ENCODE results near the gene DENND5B. TPM values are rescaled to one million over a fixed set of nuclear protein-coding genes. Genes with fewer than 3 reads are reported as not detected.

Gene DENND5B
- total and polyA plus RNA-seq, 2 of the 4 experiments (the other 2 are of a cell fraction) = 5.5 to 13.4 TPM

GRCh38 chr12:31622038-31622437 lies 31.1 kb upstream of the DENND5B start:
- ChIA-PET CTCF (interaction anchor here (0.6 to 1.3 kb wide), 2 partner anchors 199 to 219 kb away, joined by 3 to 5 read pairs; no protein-coding TSS in a partner anchor), POLR2A (ENCODE audit: unreplicated experiment) (no interaction called here)
- H3K36me3 ChIP-seq (ENCODE audit: control insufficient read depth, insufficient read depth, low read length) = no peaks in the 10 kb centered on the region
- H3K79me1 ChIP-seq (ENCODE audit: low read depth in 1 of 2, low read length in 2 of 2) = no peaks in the 10 kb centered on the region
- BruUV-seq (replicated peaks) = no TSS peak
- H4K91ac ChIP-seq (ENCODE audit: insufficient read depth, low read depth, low read length) = no peak overlapping the region
- H4K8ac ChIP-seq (ENCODE audit: low read depth in 2 of 2, low read length in 2 of 2) = no peak overlapping the region
- in situ Hi-C loops (cut with MboI; ENCODE audit: low sequenced_read_pairs) = no loop called here
- no peak overlapping the region for H4K5ac ChIP-seq (ENCODE audit: low read depth, low read length)
- no peaks in the 10 kb centered on the region for H3K4me1 ChIP-seq (ENCODE audit: control insufficient read depth, insufficient read depth, low read length)
- ATAC-seq (ENCODE audit: low read depth) (no peak), DNase-seq (no peak)
- dilution Hi-C loops (cut with HindIII; ENCODE audit: low sequenced_read_pairs, unreplicated experiment) = no loop called here
- no peak overlapping the region for H3K4ac ChIP-seq (ENCODE audit: low read depth, low read length)
- H3K14ac ChIP-seq (replicated peaks; ENCODE audit: low read depth, low read length) = no peak overlapping the region
- H3K9me3 ChIP-seq (ENCODE audit: control insufficient read depth, insufficient read depth, low read length) = no peaks in the 10 kb centered on the region
- no peak overlapping the region for H3K4me3 ChIP-seq (ENCODE audit: insufficient read depth, low read depth, low read length)
- H2BK120ac ChIP-seq (ENCODE audit: low read depth, low read length) = no peak overlapping the region
- no peak overlapping the region for H3K56ac ChIP-seq (ENCODE audit: extremely low read depth, insufficient read depth, low read length)
- intact Hi-C loops (cut with micrococcal nuclease) = no loop called here
- no peak overlapping the region for H2AK9ac ChIP-seq (replicated peaks; ENCODE audit: low read depth, low read length, poor library complexity)
- TF ChIP-seq RFX5 (IDR thresholded peaks at IDR 0.05; ENCODE audit: low read depth, low read length) (no peak), MAZ (IDR thresholded peaks at IDR 0.05; ENCODE audit: borderline replicate concordance, low read depth, low read length) (no peak), USF2 (IDR thresholded peaks at IDR 0.05; ENCODE audit: low read depth, low read length) (no peak), FOS (IDR thresholded peaks at IDR 0.05; ENCODE audit: low read depth, low read length) (no peak), RAD21 (IDR thresholded peaks at IDR 0.05; ENCODE audit: low read length) (no peak), SMC3 (IDR thresholded peaks at IDR 0.05; ENCODE audit: low read depth, low read length) (no peak), MXI1 (IDR thresholded peaks at IDR 0.05; ENCODE audit: borderline replicate concordance, low read depth, low read length) (no peak), NFE2L2 (IDR thresholded peaks at IDR 0.05; ENCODE audit: low read depth, low read length) (no peak), CHD1 (IDR thresholded peaks at IDR 0.05; ENCODE audit: low read depth, low read length) (no peak), CEBPB (IDR thresholded peaks at IDR 0.05; ENCODE audit: low read depth, low read length) (no peak), CTCF (conservative IDR thresholded peaks at IDR 0.05; ENCODE audit: low read depth, low read length) (no peak), MAFK (IDR thresholded peaks at IDR 0.05; ENCODE audit: low read depth, low read length) (no peak), RCOR1 (IDR thresholded peaks at IDR 0.05; ENCODE audit: insufficient replicate concordance, low read length) (no peak), ELK1 (IDR thresholded peaks at IDR 0.05; ENCODE audit: borderline replicate concordance, low read depth, low read length) (no peak), POLR2A (IDR thresholded peaks at IDR 0.05; ENCODE audit: low read depth, low read length) (no peak), BHLHE40 (IDR thresholded peaks at IDR 0.05; ENCODE audit: low read depth, low read length) (no peak)
- H3K18ac ChIP-seq (ENCODE audit: low read depth, low read length) = no peak overlapping the region
- H3K9ac ChIP-seq (ENCODE audit: low read depth, low read length) = no peak overlapping the region
- no peak overlapping the region for H2BK5ac ChIP-seq (ENCODE audit: low read depth, low read length, poor library complexity, severe bottlenecking)
- no peak overlapping the region for H2AK5ac ChIP-seq (ENCODE audit: low read depth, low read length)
- no peak overlapping the region for H3K27ac ChIP-seq (ENCODE audit: insufficient read depth, low read length)
- H2BK15ac ChIP-seq (ENCODE audit: low read depth, low read length) = no peak overlapping the region
- no peak overlapping the region for H3K4me2 ChIP-seq (ENCODE audit: low read depth, low read length)
- WGBS, 2 experiments (ENCODE audit: extremely low coverage in 2 of 2, insufficient read length in 1 of 2) = 100% methylated on average over 2 of the region's 4 CpGs; no CpG with 5 or more reads in 1 of the 2 experiments
- H3K23ac ChIP-seq (ENCODE audit: low read depth, low read length) = no peak overlapping the region
- H2BK20ac ChIP-seq (ENCODE audit: low read depth, low read length) = no peak overlapping the region
- no peak overlapping the region for H2AFZ ChIP-seq (replicated peaks; ENCODE audit: low read length, poor library complexity)
- no peaks in the 10 kb centered on the region for H3K27me3 ChIP-seq (ENCODE audit: control insufficient read depth, insufficient read depth, low read length)
- no peaks in the 10 kb centered on the region for H4K20me1 ChIP-seq (ENCODE audit: insufficient read depth, low read length)
- no peaks in the 10 kb centered on the region for H3K9me1 ChIP-seq (ENCODE audit: insufficient read depth, low read length)

Measured in IMR-90 (cell line).